ENCODE results near the gene ENGASE.
A peak's percentile ranks its signal among the peaks of the same experiment; 100 is the strongest.

Gene ENGASE

DNA sequence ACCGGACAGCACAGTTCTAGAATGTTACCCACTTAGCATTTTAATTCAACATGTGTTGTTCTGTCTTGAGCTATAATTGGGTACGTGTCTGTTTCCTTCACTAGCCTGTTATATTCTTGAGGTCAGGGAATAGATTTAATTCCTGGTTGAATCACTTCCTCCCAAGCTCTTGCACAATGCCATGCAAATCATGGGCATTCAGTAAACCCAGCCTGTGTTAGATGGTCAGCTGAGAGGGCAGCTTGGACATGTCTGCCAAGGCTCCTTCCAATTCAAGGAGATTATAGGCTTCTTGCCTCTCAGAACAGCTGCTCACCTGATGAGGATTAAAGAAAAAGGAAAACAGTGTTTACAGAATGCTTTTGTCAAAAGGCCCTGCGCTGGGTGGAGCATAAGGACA lies 38.0 kb upstream of the ENGASE start:
- DNase-seq (ENCODE audit: extremely low spot score, insufficient read length, low read depth), result no peak
- FAIRE-seq, result no peak

DNA sequence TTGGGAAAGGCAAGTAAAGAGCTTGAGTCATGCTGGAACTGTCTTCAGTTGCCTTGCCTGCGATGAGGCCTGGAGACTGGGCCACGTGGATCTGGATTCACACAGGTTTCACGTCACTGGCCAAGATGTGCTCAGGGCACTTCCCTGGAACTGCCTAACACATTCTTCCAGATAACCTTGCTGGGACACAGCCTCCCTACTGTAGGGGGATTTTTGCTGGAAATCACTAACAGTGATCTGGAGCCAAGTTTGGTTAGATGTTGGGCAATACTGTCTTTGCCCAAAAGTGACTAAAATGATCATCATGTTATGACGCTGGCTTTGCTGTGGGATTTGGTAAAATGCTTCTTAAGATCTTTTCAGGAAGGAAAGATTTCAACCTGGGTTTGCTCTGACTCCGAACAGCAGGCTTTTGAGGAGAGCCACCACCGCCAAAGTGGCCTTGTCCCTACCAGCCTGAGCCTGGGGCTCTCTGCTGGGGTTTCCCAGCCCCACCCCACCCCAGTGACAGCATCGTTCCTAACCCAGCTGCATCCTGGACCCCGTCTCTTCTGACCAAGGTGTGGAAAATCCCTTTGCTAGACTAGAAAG lies 36.0 kb upstream of the ENGASE start:
- FAIRE-seq (no peak), DNase-seq (ENCODE audit: extremely low spot score, insufficient read length, low read depth) (no peak)

DNA sequence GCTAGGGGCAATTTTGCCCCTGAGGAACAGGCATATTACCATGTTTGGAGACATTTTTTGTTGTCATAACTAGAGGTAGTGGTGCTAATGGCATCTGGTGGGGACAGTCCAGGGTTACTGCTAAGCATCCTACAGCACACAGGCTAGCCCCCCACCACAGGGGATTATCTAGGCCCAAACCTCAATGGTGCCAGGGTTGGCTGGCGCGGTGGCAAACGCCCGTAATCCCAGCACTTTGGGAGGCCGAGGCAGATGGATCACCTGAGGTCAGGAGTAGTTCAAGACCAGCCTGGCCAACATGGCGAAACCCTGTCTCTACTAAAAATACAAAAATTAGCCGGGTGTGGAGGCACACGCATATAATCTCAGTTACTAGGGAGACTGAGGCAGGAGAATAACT lies 35.5 kb upstream of the ENGASE start:
- no peak for FAIRE-seq

DNA sequence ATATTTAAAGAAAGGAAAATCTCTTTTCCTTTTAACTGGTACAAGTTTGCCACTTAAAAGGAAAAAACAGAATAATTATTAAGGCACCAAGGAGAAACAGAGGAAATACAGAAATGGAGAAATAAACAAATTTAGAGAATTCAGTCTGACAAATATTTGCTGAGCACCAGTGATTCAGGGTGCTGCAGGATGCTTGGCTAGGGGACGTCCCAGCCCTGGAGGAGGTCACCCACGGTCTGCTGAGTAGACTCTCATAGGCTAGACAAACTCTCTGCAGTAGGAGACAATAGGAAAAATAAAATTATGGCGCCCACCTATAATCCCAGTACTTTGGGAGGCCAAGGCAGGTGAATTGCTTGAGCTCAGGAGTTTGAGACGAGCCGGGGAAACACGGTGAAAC lies 34.7 kb upstream of the ENGASE start:
- DNase-seq (ENCODE audit: extremely low spot score, insufficient read length, low read depth), result no peak
- FAIRE-seq, result no peak

More for the DNA sequence above, 35.5 kb upstream of the ENGASE start:
- DNase-seq (ENCODE audit: extremely low spot score, insufficient read length, low read depth), result no peak

DNA sequence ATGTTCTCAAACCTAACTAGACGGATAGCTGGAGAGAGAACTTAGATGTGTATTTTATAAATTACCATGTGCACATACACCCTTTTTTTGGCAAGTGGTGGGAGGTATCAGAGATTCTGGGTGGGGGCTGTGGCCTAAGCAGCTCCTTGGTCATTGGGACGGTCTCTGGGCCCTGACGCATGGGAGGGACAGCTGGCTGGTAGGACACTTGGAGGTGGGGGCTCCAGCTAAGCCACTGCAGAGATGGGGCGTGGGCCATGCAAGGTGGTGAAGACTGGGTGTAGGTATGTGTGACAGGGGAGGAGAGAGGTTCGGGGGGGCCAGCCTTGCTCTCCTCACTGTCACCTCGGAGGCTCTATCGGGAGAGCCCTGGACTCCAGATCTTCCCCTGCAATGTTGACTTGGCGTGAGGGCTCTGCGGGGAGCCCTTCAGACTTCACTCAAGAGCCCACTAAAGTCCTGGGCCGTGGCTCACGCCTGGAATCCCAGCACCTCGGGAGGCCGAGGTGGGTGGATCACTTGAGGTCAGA lies 33.5 kb upstream of the ENGASE start:
- no peak for FAIRE-seq
- DNase-seq (ENCODE audit: extremely low spot score, insufficient read length, low read depth), result no peak

DNA sequence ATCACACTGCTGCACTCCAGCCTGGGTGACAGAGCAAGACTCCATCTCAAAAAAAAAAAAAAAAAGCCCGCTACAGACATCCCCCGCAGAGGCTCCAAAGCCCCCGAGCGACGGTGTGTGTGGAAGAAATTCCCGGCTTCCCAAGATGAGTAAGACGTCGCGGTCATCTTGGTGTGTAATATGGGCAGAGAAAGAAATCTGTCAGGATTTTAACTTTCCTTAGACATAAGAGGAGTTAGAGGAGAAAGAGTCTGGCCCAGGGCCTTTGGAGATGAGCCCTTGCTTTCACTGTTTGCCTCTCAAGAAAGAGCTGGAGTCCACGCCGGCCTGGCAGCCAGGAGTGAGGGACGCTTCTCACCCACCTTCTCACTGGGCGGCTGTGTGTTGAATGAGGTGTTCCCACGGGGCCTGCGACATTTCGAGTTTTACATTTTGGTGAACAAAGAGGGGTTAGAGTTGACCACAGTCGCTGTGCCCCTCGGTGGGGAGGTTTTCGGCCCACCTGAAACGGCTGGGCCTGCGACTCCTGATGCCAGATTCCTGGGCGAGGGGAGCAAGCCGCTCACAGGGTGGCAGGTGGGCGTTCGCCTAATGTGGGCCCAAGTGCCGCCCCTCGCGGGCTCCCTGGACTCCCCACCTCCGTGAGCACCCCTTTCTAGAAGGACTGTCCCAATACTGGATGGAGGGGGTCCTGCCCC lies 32.8 kb upstream of the ENGASE start:
- FAIRE-seq (no peak), DNase-seq (ENCODE audit: extremely low spot score, insufficient read length, low read depth) (no peak)

DNA sequence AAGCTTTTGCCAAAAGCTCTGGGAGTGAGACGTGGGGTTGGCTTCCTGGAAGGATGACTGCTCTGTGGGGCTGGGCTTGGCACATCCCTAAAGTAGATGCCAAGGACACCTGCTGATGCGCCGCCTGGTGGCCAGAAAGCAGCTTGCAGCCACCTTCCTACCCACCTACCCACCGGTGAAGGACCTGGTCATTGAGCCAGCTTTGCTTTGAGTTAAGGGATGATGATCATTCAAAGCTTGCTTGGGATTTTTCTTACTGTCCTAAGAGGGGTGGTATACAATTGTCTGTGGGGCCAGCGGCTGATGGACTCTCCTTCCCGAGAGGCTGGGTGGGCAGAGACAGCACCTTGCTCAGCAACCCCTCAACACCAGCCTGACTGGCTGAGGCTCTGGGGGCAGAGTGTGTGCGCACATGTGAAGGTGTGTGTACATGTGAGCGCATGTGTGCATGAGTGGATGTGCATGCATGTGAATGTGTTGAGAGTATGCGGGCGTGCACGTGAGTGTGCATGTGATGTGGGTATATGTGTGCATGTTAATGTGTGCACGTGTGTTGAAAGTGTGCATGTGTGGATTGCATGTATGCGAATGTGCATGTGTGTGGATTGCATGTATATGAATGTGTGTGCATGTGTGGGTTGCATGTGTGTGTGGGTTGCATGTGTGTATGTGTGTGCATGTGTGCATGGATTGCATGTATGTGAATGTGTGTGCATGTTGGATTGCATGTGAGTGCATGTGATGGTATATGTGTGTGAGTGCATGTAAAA lies 32.0 kb upstream of the ENGASE start:
- DNase-seq (ENCODE audit: extremely low spot score, insufficient read length, low read depth) (no peak), FAIRE-seq (no peak)

DNA sequence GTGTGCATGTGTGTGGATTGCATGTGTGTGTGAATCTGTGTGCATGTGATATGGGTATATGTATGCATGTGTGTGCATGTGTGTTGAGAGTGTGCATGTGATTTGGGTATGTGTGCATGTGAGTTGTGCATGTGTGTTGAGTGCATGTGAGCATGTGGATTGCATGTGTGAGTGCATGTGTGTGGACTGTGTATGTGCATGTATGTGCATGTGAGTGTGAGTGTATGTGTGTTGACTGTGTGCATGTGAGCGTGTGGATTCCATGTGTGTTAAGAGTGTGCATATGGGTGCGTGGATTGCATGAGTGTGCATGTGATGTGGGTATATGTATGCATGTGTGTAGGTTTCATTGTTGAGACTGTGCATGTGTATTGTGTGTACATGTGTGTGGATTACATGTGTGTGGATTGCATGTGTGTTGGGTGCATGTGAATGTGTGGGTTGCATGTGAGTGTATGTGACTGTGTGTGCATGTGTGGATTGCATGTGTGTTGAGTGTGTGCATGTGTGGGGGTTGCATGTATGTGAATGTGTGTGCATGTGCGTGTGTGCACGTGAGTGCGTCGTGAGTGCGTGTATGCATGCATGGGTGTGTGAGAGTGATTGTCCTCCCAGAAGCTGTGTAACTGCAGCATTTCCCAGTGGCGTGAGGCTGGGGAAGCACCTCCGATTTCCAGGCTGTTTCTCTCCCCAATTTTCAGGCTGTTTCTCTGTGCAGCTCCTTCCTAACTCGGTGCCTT lies 31.3 kb upstream of the ENGASE start:
- FAIRE-seq, result no peak
- DNase-seq (ENCODE audit: extremely low spot score, insufficient read length, low read depth), result no peak

DNA sequence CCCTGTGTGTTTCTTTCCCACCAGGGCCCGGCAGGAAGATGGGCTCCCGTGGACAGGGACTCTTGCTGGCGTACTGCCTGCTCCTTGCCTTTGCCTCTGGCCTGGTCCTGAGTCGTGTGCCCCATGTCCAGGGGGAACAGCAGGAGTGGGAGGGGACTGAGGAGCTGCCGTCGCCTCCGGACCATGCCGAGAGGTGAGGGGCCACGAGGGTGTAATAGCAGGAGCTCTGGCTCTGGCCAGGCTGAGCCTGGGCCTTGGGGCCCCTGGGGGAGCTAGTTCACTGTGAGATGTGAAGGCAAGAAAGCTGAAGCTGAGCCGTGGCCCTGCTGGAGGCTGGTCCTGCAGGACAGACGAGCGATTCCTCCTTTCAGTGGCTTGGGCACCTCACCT lies 30.7 kb upstream of the ENGASE start:
- DNase-seq (ENCODE audit: extremely low spot score, insufficient read length, low read depth) (no peak), FAIRE-seq (no peak)

DNA sequence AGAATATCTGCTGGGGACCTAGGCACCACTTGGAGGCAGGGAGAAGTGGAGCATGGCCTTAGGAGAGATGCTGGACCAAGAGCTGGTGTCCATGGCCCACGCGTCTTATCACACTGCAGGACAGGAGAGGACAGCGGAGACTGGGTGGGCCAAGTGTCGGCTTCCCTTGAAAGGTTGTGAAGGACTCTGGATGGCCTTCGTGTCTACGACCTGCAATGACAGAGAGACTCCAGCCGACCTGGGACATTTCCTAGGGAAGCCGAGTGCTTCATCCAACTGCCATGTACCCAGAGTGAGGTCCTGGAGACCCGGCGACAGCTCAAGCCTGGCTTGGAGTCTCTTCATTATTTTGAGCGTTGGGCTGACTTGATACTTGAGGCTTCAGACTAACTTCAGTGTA lies 30.2 kb upstream of the ENGASE start:
- DNase-seq (ENCODE audit: extremely low spot score, insufficient read length, low read depth) (no peak), FAIRE-seq (no peak)

DNA sequence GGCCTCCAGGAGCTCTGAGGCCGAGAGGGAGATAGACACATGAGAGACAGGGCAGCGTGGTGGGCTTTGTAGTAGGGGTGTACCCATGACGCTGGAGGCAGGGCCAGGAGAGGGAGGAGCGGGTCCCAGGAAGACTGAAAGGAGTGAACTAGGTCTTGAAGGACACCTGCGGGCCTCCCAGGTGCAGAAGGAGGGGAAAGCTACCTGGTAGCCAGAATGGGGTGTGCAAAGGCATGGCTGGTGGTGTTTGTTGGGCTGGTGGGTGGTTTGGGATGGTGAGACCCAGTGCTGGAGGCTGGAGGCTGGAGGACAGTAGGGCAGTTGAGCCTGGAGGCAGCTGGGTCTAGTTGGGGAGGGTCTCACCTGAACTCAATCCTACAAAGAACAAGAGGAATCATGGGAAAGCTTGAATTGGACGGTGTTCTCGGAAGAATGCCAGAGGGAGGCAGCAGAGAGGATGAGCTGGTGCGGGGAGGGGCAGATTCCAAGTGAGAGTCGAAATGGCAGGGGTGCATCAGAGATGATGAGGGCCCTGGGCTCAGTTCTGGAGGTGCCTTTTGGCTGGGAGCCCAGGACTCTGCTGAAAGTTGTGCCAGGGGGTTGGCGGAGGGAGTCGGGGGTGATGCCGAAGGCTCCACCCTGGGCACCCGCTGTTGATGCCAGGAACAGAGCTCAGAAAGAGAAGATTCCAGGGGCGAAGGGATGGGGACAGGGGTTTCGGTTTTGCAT lies 29.5 kb upstream of the ENGASE start:
- FAIRE-seq (no peak), DNase-seq (ENCODE audit: extremely low spot score, insufficient read length, low read depth) (no peak)

DNA sequence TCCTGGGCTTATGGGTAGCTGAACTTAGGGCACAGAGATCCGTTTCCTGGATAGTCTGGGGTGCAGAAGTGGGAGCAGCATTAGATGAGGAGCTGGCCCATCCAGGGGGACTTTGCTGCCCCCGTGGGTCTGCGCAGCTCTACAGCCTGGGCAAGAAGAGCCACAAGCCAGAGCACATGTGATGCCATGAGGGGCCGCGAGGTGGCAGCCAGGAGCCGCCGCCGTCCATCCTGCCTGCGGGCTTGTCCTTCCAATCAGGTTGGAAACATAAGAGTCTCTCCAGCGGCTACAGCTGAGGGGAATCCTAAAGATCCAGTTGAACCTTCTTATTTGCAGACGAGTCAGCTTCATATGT lies 28.8 kb upstream of the ENGASE start:
- peak; percentile 18 for FAIRE-seq
- DNase-seq (ENCODE audit: extremely low spot score, insufficient read length, low read depth), result peak; percentile 50

DNA sequence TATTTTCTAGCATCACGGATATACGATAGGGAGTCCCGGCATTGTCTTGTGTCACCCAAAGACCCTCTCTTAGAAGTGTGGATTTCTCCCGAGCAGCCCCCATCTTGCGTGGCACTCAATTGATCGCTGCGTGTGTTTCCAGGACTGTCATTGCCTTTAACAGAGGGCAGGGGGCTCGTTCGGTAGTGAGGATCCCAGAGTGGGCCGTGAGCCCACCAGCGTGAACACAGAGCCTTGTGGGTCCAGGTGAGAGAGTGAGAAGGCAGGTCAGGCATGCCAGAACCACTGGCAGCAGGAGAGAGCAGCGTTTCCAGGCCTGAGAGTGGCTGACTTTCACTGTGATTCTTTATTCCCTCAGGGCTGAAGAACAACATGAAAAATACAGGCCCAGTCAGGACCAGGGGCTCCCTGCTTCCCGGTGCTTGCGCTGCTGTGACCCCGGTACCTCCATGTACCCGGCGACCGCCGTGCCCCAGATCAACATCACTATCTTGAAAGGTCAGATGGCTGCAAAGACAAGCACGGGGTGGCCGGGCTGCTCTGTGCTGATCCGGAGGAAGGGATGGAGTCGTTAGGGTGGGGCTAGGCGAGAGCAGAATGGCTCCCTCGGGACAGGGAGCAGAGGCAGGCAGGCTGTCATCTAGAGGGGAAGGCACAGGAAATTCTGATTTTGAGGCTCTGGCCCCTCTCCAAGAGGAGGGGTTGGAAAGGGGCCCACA lies 28.3 kb upstream of the ENGASE start:
- no peak for DNase-seq (ENCODE audit: extremely low spot score, insufficient read length, low read depth)
- no peak for FAIRE-seq

DNA sequence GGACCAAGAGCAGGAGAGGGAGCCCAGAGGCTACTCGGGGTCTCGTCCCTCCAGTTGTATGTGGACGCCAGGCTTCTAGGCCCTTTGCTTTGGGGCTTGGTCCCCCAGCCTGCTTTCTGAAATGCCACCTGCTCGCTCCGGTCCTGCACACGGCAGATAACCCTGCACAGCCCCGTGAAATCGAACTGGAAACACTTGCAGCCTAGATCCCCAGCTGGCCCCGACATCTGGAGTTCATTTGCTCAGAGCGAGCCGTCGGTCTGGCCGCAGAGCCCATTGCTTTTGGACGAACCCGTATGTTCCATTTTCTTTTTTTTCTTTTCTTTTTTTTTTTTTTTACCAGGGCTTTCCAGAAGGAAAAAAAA lies 27.7 kb upstream of the ENGASE start:
- DNase-seq (ENCODE audit: extremely low spot score, insufficient read length, low read depth) (no peak), FAIRE-seq (no peak)

DNA sequence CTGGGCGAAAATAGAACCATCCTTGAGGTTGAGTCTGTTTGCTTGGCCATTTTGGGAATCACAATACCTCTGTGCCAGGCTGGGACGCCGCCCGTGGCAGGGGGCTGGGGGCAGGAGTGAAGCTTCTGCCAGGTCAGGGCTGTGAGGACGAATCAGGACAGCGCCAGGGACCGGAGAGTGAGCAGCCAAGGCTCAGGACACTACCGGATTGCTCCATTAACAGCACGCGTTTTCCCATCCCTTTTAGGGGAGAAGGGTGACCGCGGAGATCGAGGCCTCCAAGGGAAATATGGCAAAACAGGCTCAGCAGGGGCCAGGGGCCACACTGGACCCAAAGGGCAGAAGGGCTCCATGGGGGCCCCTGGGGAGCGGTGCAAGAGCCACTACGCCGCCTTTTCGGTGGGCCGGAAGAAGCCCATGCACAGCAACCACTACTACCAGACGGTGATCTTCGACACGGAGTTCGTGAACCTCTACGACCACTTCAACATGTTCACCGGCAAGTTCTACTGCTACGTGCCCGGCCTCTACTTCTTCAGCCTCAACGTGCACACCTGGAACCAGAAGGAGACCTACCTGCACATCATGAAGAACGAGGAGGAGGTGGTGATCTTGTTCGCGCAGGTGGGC lies 27.2 kb upstream of the ENGASE start:
- FAIRE-seq (no peak), DNase-seq (ENCODE audit: extremely low spot score, insufficient read length, low read depth) (no peak)

DNA sequence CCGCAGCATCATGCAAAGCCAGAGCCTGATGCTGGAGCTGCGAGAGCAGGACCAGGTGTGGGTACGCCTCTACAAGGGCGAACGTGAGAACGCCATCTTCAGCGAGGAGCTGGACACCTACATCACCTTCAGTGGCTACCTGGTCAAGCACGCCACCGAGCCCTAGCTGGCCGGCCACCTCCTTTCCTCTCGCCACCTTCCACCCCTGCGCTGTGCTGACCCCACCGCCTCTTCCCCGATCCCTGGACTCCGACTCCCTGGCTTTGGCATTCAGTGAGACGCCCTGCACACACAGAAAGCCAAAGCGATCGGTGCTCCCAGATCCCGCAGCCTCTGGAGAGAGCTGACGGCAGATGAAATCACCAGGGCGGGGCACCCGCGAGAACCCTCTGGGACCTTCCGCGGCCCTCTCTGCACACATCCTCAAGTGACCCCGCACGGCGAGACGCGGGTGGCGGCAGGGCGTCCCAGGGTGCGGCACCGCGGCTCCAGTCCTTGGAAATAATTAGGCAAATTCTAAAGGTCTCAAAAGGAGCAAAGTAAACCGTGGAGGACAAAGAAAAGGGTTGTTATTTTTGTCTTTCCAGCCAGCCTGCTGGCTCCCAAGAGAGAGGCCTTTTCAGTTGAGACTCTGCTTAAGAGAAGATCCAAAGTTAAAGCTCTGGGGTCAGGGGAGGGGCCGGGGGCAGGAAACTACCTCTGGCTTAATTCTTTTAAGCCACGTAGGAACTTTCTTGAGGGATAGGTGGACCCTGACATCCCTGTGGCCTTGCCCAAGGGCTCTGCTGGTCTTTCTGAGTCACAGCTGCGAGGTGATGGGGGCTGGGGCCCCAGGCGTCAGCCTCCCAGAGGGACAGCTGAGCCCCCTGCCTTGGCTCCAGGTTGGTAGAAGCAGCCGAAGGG lies 26.4 kb upstream of the ENGASE start:
- FAIRE-seq (no peak), DNase-seq (ENCODE audit: extremely low spot score, insufficient read length, low read depth) (no peak)

DNA sequence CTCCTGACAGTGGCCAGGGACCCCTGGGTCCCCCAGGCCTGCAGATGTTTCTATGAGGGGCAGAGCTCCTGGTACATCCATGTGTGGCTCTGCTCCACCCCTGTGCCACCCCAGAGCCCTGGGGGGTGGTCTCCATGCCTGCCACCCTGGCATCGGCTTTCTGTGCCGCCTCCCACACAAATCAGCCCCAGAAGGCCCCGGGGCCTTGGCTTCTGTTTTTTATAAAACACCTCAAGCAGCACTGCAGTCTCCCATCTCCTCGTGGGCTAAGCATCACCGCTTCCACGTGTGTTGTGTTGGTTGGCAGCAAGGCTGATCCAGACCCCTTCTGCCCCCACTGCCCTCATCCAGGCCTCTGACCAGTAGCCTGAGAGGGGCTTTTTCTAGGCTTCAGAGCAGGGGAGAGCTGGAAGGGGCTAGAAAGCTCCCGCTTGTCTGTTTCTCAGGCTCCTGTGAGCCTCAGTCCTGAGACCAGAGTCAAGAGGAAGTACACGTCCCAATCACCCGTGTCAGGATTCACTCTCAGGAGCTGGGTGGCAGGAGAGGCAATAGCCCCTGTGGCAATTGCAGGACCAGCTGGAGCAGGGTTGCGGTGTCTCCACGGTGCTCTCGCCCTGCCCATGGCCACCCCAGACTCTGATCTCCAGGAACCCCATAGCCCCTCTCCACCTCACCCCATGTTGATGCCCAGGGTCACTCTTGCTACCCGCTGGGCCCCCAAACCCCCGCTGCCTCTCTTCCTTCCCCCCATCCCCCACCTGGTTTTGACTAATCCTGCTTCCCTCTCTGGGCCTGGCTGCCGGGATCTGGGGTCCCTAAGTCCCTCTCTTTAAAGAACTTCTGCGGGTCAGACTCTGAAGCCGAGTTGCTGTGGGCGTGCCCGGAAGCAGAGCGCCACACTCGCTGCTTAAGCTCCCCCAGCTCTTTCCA lies 25.5 kb upstream of the ENGASE start:
- FAIRE-seq (no peak), DNase-seq (ENCODE audit: extremely low spot score, insufficient read length, low read depth) (no peak)

Measured in GM18507 (cell line).